Fibroblast of skin of left biceps (primary cell): ENCODE results near the gene ZNF43.
"Not testable (repeated sequence)": the region's sequence is repeated elsewhere in the genome, so short reads cannot be mapped to it uniquely, and the experiment has no call there.

Source experiments
- DNase-seq, 2 experiments: peaks; one replicate each; pipeline ENCODE4 v3.0.0-alpha.2; 2013; ENCODE audit warnings: low read depth in 2 of 2

Gene ZNF43

DNA sequence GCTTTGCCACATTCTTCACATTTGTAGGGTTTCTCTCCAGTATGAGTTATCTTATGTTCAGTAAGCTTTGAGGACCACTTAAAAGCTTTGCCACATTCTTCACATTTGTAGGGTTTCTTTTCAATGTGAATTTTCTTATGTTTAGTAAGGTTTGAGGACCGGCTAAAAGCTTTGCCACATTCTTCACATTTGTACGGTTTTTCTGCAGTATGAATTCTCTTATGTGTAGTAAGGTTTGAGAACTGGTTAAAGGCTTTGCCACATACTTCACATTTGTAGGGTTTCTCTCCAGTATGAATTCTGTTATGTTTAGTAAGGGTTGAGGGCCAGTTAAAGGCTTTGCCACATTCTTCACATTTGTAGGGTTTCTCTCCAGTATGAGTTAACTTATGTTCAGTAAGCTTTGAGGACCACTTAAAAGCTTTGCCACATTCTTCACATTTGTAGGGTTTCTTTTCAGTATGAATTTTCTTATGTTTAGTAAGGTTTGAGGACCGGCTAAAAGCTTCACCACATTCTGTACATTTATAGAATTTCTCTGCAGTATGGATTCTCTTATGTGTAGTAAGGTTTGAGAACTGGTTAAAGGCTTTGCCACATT, 27.5 kb downstream of the ZNF43 start:
- not testable (repeated sequence) for DNase-seq

DNA sequence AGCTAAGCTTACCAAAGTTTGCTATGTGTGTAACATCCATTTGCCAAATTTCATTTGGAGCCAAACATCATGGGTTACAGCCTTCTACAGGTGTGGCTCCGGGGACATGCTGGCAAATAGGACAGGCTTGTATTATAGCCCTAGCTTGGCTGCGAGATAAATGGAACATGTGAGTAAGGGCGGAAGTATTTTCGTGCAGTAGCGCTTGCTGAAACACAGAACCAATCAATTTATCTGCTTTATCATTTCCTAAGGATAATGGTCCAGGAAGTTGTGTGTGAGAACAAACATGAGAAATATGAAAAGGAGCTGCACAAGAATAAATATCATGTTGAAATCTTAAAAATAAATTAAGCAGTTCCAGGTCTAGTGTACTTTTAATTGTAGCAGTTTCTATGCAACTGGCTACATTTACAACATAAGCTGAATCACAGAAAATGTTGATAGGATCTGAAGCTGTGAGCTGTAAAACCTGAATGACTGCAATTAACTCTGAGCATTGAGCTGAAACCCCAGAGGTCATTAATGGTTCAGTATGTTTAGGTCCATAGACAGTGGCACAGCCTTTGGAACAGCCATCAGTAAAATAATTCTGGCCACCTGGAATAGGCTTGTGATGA, 46.4 kb downstream of the ZNF43 start:
- no peak for DNase-seq

DNA sequence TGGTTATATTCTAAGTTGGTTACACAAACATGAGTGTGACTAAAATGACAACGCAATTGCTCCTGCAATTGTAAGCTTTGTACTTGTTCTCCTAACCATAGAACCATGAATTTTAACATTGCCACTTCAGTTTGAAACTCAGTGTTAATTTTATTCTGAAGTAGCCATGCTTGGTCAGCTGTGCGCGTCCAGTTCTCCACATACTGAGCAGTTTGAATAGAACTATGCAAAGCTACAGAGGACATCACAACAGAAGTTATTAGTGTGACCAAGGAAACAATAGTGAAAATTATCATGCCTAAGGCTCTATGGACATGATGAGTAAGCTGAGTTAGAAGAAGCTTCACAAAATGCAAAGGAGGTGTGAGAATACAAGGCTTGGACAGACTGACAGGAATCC, 49.0 kb downstream of the ZNF43 start:
- no peak for DNase-seq

DNA sequence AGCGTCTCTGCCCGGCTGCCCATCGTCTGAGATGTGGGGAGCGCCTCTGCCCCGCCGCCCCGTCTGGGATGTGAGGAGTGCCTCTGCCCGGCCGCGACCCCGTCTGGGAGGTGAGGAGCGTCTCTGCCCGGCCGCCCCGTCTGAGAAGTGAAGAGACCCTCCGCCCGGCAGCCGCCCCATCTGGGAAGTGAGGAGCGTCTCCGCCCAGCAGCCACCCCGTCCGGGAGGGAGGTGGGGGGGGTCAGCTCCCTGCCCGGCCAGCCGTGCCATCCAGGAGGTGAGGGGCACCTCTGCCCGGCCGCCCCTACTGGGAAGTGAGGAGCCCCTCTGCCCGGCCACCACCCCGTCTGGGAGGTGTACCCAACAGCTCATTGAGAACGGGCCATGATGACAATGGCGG, 60.2 kb downstream of the ZNF43 start:
- DNase-seq: not testable (repeated sequence)

DNA sequence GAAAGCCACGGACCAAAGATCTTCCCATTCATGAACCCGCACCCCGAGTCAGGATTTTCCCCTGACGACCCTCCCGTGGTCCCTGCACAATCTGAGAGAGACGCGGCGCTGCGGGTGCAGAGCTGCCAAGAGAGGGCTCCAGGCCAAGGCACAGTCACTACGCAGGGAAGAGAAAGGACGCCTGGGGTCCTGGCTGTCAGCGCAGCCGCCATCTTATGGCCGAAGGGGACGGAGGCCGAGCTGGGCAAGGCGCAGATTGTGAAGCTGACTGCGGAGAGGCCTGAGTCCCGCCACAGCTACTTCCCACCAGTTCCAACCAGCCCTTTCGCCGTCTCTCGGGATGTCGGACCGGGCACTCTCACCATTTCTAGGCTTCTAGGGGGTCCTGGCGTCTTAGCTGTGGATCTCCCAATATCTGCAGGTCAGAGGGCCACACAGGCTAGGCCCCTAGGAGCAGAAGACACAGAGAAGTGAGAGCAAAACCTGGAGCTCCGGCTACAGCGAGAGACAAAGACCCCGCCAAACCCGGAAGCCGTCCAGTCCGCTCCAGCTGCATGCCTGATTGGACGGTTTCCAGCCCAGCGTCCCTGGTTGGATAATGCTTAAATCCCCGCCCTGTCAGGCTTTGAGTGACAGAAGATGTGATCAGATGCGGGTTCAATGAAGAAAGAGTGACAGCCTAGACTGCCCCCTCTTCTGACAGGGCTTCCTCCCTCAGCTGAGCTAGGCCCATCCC, 68.7 kb downstream of the ZNF43 start, which contains the start of gene ZNF100:
TSS of gene ZNF100 (minus strand) at position 515 of the 736 bp plus-strand sequence. CDS start at position 365, 150 bp downstream.
- peak; percentile 73 to 78 for DNase-seq

DNA sequence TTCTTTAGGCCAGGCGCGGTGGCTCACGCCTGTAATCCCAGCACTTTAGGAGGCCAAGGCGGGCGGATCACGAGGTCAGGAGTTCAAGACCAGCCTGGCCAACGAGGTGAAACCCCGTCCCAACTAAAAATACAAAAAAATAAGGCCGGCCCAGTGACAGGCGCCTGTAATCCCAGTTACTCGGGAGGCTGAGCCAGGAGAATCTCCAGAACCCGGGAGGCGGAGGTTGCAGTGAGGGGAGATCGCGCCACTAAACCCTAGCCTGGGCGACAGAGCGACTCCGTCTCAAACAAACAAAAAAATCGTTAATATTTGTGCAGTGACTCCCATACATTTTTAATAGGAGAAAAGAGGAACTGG, 69.3 kb downstream of the ZNF43 start:
- DNase-seq: not testable (repeated sequence)

DNA sequence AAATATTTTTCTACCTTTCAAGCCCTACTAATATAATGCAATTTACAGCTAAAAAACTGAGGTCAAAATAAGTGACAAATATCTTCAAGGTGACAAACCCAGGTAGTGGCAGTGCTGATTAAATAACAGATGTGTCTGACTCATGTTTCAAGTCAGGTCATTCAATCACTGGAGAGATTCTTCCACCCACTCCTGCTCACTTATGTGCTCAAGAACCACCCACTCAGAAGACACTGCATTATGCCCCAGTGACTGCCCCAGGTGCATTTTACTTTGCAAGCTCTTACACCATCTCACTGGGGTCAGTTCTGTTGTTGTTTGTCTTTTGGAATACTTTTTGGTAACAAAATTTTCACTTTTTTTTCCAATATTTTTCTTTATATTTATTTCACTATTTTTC, 70.8 kb downstream of the ZNF43 start:
- DNase-seq: no peak

DNA sequence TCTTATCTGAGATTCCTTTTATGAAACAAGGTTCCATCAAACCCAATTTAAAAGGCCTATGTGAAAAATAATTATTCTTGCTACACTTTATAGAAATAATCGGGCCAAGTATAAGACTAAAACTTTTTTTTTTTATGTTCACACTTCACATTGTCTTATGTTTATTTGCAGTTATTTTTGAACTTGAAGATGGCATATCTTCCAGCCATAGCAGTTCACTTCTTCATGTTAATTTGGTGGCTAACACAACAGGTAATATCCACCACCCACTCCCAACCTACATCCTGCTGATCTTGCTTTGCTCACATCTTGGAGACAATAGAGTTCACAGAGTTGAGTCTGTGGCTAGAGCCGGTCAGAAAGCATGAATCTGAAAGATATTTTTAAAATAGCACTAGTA, 74.4 kb downstream of the ZNF43 start:
- DNase-seq: not testable (repeated sequence)

DNA sequence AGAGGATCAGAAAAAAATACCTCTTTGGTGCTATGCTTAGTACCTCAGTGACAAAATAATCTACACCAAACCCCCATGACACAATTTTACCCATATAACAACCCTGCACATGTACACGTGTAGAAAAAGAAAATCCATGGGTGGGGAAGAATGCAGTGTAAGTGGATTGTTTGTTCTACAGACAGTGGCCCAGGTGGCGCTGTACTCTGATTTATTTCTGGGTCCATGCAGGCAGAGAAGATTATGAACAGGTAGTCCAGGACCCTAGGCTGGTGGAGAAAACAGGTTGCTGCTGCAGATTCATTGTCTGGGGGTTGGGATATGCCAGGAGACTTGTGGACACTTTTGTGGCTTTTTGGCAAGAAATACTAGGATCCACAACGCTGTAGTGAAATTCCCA, 77.7 kb downstream of the ZNF43 start:
- no peak for DNase-seq

DNA sequence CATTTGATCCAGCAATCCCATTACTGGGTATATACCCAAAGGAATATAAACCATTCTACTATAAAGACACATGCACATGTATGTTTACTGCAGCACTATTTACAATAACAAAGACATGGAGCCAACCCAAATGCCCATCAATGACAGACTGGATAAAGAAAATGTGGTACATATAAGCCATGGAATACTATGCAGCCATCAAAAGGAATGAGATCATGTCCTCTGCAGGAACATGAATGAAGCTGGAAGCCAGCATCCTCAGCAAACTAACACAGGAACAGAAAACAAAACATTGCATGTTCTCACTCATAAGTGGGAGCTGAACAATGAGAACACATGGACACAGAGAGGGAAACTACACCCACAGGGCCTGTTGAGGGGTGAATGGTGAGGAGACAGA, 80.4 kb downstream of the ZNF43 start:
- DNase-seq: not testable (repeated sequence)
